Measurements from ENCODE around the gene SYNE1.

Gene SYNE1

GRCh38 chr6:152118678-152119077 is 518.5 kb downstream of the SYNE1 start:
- in situ Hi-C loops (cut with HindIII; ENCODE audit: low sequenced_read_pairs), result no loop called here

DNA sequence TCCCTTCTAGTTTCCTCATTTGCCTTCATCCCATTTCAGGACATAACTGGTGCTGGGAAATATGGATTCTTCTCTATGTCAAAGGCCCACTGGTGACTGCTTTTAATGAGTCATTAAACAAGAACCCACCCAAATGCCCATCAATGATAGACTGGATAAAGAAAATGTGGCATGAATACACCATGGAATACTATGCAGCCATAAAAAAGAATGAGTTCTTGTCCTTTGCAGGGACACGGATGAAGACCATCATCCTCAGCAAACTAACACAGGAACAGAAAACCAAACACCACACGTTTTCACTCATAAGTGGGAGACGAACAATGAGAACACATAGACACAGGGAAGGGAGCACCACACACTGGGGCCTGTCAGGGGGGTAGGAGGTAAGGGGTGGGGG is 518.9 kb downstream of the SYNE1 start:
- in situ Hi-C loops (cut with HindIII; ENCODE audit: low sequenced_read_pairs), result no loop called here

- in situ Hi-C loops (cut with HindIII; ENCODE audit: low sequenced_read_pairs), result no loop called here
These were observed 519.7 kb downstream of the SYNE1 start for GRCh38 chr6:152117156-152118133.

DNA sequence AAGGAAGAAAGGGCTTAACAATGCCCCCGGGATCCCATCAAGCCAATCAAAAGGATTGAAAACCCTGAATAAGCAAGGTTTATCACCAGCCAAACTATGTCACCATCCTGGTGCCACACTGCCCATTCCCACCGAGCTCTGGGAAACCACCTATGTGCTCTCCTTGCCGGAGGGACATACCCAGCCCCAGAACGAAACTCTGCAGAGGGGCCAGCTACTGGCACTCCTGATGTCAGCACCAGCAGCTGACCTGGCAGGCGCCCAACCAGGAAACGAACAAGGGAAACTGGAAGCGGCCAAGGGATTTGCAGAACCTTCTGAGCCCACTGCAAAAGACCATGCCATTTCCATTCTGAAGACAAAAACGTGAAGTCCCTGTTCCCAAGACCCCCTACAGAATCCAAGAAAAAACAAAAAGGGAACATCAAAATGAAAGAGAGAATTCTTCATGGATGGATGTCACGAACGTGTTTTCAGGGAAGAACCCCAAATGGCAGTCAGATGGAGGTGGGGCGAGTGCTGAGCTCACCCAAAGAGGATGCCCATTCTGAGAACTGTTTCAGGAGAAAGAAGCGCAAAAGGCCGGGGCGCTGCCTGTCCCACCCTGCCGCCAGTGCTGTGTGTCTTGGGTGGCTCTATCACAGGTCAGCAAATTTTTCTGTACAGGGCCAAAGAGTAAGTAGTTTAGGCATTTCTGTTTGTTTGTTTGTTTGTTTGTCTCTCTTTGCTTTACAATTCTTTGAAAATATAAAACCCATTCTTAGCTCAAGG is 524.5 kb downstream of the SYNE1 start:
- in situ Hi-C loops (cut with HindIII; ENCODE audit: low sequenced_read_pairs), result no loop called here

DNA sequence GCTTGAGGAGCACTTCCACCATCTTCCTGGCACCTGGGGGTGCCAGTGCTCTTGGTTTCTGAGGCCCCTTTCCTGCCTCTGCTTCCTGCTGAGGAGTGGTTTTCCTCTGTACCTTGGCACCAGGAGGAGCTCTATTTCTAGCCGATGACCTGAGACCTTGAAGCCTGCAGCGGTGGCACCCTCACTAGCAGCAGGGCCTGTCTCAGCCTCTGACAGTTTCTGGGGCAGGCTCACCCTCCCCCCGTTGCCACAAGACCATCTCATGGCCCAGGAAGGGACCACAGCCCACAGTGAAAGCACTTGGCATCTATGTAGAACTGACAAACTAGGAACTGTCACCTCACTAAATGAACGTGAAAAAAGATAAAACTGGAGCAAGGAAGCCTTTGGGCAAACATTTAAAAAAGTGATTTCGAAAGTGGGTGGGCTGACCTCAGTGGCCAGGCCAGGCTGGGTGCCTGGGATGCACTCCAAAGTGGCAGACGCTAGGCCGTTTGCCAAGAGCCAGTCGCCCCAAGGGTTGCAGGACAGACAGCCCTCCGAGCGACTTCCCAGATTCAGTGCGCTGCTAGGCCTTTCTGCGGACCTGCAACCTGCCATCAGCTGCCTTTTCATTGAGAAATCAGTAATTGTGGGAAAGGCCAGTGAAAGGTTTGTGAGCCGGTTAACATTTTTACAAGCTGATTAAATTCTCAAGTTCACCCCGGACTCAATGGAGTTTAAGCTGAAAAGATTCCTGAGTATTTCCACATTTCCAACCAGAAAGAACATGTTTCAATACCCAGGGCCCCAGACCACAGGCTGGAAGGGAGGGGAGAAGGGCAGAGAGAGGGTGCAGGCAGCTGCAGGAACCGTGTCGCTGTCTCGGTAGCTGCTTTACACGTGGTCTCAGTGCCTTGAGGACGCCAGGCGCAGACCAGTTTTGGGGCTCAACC is 526.0 kb downstream of the SYNE1 start:
- in situ Hi-C loops (cut with HindIII; ENCODE audit: low sequenced_read_pairs), result no loop called here

DNA sequence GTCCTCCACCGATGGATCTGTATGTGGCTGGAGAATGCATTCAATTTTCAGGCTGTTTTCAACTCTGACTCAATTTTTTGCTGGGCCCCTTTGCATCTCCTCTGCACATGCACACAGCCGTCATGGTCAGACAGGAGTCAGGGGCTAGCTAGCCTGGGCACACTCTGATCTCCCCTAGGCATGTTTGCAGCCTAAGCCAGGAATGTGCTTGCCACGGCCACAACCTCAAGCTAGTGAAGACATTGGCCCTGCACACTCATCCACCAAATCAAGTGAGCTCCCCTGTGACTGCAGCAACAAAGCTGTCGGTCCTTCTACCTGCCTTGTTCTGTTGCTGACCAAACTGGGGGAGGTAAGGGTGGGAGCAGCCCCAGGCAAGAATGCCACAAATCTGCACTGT is 529.2 kb downstream of the SYNE1 start:
- in situ Hi-C loops (cut with HindIII; ENCODE audit: low sequenced_read_pairs), result no loop called here

- in situ Hi-C loops (cut with HindIII; ENCODE audit: low sequenced_read_pairs), result no loop called here
These were observed 537.0 kb downstream of the SYNE1 start for GRCh38 chr6:152100183-152100618.

DNA sequence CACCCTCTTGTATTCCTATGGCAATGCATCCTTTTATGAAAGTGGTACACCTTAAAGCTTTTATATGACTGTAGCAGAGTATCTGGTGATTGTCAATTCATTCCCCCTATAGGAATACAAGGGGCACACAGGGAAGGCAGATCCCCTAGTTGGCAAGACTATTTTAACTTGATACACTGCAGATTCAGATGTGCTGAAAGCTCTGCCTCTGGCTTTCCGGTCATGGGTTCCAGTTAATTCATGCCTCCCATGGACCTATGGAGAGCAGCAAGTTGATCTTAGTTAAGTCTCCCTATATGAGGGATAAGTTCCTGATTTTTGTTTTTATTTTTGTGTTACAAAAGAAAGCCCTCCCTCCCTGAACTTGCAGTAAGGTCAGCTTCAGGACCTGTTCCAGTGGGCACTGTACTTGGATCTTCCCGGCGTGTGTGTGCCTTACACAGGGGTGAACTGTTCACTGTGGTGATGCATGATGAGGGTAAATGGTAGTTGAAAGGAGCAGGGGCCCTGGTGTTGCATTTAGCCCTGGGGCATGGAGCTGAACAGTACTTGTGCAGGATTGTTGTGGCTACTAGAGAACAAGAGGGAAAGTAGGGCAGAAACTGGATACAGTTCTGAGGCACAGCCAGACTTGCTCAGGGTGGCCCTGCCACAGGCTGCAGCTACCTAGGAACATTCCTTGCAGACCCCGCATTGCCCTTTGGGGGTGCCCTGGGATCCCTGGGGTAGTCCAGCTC is 537.5 kb downstream of the SYNE1 start:
- in situ Hi-C loops (cut with HindIII; ENCODE audit: low sequenced_read_pairs), result no loop called here

GRCh38 chr6:152098683-152099082 is 538.5 kb downstream of the SYNE1 start:
- in situ Hi-C loops (cut with HindIII; ENCODE audit: low sequenced_read_pairs), result no loop called here

GRCh38 chr6:152096863-152097496 is 540.2 kb downstream of the SYNE1 start:
- in situ Hi-C loops (cut with HindIII; ENCODE audit: low sequenced_read_pairs), result no loop called here

DNA sequence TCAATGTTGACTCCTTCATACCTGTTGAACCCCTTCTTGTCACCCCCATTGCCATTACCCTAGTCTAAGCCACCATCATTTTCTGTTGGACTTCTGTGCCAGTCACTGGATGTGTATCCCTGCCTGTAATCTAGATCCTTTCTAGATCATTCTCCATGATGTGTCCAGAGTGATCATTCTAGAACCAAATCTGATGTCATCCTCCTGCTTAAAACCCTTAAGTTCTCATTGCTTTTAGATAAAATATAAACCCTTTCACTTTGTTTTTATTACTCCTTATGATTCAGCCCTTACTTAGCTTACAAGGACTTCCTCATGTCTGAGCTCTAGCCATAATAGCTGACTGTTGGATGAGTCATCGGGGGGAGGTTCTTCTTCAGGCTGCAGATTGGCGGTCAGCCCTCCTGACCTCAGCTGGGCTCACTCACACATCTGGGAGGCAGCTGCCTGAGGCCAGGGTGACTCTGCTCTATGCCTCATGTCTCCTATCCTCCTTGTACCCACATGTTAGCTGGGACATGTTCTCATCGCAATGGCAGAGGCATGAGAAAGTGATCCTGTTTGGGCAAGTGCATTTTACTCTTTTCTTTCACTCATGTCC is 542.1 kb downstream of the SYNE1 start:
- in situ Hi-C loops (cut with HindIII; ENCODE audit: low sequenced_read_pairs), result no loop called here

DNA sequence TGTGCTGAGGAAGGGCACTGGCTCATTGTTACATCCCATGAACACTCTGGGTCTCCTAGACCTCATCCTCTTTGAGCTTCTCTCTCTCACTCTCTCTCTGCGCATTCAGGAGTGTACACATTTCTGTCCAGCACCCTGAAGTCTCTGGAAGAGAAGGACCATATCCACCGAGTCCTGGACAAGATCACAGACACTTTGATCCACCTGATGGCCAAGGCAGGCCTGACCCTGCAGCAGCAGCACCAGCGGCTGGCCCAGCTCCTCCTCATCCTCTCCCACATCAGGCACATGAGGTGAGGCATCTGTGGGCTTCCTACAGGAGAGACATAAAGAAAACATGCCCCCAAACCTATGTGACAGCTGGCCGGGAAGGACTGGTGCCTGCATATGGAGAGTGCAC is 542.9 kb downstream of the SYNE1 start:
- in situ Hi-C loops (cut with HindIII; ENCODE audit: low sequenced_read_pairs), result no loop called here

- in situ Hi-C loops (cut with HindIII; ENCODE audit: low sequenced_read_pairs), result no loop called here
These were observed 543.5 kb downstream of the SYNE1 start for GRCh38 chr6:152093711-152094110.

GRCh38 chr6:152091851-152092341 is 545.3 kb downstream of the SYNE1 start:
- in situ Hi-C loops (cut with HindIII; ENCODE audit: low sequenced_read_pairs), result no loop called here

DNA sequence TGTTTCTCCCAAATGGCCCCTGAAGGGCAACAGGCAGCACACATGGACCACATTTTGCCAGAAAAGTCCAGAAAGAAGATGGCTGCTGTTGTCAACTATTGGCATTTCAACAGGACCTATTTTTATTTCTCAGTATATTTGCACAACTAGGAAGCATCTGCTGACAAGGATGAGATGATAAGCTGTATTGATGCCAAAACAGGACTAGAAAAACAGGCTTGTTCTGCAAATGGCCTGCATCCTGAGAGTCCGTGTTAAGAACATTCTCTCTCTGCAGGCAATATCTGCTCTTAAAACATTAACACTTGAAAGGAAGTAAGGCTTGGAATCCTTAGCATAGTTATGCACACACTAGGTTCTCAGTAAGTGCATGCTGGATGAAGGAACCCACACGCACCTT is 546.0 kb downstream of the SYNE1 start:
- in situ Hi-C loops (cut with HindIII; ENCODE audit: low sequenced_read_pairs), result no loop called here

GRCh38 chr6:152089992-152090391 is 547.2 kb downstream of the SYNE1 start:
- in situ Hi-C loops (cut with HindIII; ENCODE audit: low sequenced_read_pairs), result loop anchor here (5.0 kb wide), 1 partner anchor 98 kb away; no protein-coding TSS in a partner anchor

- in situ Hi-C loops (cut with HindIII; ENCODE audit: low sequenced_read_pairs), result loop anchor here (5.0 kb wide), 1 partner anchor 95 kb away; no protein-coding TSS in a partner anchor
These were observed 549.5 kb downstream of the SYNE1 start for GRCh38 chr6:152087701-152088100.

GRCh38 chr6:152087096-152087495 is 550.1 kb downstream of the SYNE1 start:
- in situ Hi-C loops (cut with HindIII; ENCODE audit: low sequenced_read_pairs), result loop anchor here (5.0 kb wide), 1 partner anchor 95 kb away; no protein-coding TSS in a partner anchor

Data from endothelial cell of hepatic sinusoid (primary cell).